ENCODE data around the gene COL27A1.

DNA sequence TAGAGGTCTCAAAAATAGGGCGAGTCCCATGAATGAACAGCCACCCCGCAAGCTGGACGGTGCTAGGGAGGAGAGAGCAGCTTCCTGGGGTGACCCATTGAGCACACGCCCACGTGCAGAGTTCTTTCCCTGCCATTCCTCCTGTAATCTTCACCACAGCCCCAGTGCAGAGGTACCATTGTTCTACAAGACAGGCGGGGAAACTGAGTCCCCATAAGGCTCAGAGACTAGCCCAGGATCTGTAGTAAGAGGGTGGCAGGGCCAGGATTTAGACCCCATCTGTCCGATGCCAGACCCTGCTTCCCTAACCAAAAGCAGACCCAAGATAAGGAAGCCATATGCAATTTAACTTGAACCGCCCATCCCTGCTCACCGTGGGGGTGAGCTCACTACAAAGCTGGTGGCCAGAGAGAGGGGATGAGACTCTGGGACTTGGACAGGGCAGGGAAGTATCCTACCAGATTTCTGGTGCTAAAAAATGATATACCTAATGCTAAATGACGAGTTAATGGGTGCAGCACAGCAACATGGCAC is 130.9 kb downstream of the COL27A1 start:
- TF ChIP-seq ISL1 (CRISPR knock-in tag; IDR thresholded peaks at IDR 0.05) (no peak), PPARA (CRISPR knock-in tag; IDR thresholded peaks at IDR 0.05; ENCODE audit: borderline replicate concordance) (no peak)
- TF ChIP-seq, protein P1, sequence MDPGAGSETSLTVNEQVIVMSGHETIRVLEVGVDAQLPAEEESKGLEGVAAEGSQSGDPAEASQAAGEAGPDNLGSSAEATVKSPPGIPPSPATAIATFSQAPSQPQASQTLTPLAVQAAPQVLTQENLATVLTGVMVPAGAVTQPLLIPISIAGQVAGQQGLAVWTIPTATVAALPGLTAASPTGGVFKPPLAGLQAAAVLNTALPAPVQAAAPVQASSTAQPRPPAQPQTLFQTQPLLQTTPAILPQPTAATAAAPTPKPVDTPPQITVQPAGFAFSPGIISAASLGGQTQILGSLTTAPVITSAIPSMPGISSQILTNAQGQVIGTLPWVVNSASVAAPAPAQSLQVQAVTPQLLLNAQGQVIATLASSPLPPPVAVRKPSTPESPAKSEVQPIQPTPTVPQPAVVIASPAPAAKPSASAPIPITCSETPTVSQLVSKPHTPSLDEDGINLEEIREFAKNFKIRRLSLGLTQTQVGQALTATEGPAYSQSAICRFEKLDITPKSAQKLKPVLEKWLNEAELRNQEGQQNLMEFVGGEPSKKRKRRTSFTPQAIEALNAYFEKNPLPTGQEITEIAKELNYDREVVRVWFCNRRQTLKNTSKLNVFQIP (CRISPR knock-in tag; IDR thresholded peaks at IDR 0.05; ENCODE audit: borderline replicate concordance, low read depth), result no peak
- TF ChIP-seq, protein P2, sequence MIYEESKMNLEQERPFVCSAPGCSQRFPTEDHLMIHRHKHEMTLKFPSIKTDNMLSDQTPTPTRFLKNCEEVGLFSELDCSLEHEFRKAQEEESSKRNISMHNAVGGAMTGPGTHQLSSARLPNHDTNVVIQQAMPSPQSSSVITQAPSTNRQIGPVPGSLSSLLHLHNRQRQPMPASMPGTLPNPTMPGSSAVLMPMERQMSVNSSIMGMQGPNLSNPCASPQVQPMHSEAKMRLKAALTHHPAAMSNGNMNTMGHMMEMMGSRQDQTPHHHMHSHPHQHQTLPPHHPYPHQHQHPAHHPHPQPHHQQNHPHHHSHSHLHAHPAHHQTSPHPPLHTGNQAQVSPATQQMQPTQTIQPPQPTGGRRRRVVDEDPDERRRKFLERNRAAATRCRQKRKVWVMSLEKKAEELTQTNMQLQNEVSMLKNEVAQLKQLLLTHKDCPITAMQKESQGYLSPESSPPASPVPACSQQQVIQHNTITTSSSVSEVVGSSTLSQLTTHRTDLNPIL (CRISPR knock-in tag; IDR thresholded peaks at IDR 0.05; ENCODE audit: low read depth), result no peak
